NCI-H1694 treated with DMSO at 0.1 percent for 48 hours (cell line): ENCODE data around the gene NPFFR2.
"Not testable (repeated sequence)": the region's sequence is repeated elsewhere in the genome, so short reads cannot be mapped to it uniquely, and the experiment has no call there.

Experiments used
- DNase-seq: peaks from one replicate; lab custom pipeline; 2025; lab: John Stamatoyannopoulos, UW

The NPFFR2 gene

DNA sequence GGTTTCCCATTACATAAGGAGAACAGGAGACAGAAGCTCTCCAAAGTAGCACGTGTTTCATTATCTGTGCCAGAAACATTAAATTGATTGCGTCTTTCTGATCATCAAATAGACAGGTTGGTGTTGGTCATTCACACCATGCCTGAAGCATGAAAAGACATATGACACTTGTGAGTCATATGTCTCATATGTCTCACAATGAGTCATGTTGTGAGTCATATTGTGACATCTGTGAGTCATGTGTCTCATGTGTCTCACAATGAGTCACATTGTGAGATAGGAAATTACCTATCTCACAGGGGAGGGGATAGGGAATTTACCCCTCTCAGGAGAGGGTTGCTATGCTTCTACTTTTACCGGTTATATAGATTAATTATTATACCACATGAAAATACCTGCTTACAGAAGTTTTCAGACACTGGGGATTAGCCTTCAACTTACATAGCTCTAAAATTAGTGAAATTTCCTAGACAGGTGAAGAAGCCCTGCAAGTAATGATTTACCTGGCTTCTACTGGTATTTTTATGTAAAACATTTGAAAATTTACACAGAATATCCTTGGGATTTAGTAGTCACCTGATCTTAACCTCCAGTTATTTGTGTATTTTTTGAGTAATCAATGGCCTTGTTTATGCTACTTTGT lies 80.8 kb downstream of the NPFFR2 start:
- no peak for DNase-seq

DNA sequence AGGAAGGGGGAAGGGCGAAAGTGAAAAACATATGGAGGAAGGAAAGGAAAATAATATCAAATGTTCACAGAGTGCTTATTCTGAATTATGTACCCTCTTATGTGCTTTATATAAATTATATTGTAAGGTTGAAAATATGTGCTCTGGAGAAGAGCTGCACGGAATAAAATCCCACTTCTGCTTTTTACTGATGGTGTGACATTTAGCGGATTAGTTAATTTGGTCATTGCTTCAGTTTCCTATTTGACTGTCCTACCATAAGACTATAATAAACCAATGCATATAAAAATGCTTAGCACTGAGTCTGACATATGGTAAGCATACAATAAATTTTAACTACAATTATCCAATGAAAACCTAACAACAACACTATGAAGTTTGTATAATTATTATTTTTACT lies 86.2 kb downstream of the NPFFR2 start:
- DNase-seq: no peak

DNA sequence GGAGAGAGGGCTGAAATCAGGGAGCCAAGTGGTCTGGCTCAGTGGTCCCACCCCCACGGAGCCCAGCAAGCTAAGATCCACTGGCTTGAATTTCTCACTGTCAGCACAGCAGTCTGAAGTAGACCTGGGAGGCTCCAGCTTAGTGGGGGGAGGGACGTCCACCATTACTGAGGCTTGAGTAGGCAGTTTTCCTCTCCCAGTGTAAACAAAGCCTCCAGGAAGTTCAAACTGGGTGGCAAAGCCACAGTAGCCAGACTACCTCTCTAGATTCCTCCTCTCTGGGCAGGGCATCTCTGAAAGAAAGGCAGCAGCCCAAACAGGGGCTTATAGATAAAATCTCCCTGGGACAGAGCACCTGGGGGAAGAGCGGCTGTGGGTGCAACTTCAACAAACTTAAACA lies 88.1 kb downstream of the NPFFR2 start:
- DNase-seq: no peak

DNA sequence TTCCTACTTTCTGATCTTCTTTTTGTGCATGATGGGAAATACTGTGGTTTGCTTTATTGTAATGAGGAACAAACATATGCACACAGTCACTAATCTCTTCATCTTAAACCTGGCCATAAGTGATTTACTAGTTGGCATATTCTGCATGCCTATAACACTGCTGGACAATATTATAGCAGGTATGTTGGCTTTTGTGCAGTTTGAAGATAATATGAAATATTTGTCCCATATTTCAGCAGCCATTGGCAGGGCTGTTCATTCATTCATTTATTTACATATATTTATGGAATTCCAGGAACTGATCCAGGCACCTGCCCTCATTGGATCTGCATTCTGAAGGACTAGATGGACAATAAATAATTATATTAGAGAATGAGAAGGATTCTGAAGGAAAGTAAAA lies 96.9 kb downstream of the NPFFR2 start:
- no peak for DNase-seq

DNA sequence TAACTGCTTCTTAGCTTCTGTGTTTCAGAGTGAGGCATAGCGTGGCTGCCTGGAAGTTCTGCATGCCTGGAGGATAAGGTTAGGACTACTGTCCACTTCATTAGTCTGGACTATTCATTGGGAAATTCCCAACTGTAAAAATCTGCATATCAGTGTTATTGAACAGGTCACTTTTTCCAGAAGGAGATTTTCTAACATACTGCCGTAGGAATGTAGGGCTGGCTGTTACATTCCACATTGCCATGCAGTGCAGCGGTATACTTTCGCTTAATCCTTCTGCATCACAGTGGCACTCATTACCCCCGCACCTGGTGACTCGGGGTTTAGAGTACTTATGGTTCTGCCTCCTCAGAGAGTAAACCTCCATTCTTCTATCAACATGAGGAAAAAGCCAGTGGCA lies 104.6 kb downstream of the NPFFR2 start:
- DNase-seq: no peak

DNA sequence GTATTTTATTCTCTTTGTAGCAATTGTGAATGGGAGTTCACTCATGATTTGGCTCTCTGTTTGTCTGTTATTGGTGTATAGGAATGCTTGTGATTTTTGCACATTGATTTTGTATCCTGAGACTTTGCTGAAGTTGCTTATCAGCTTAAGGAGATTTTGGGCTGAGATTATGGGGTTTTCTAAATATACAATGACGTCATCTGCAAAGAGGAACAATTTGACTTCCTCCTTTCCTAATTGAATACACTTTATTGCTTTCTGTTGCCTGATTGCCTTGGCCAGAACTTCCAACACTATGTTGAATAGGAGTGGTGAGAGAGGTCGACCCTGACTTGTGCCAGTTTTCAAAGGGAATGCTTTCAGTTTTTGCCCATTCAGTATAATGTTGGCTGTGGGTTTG lies 108.2 kb downstream of the NPFFR2 start:
- not testable (repeated sequence) for DNase-seq

DNA sequence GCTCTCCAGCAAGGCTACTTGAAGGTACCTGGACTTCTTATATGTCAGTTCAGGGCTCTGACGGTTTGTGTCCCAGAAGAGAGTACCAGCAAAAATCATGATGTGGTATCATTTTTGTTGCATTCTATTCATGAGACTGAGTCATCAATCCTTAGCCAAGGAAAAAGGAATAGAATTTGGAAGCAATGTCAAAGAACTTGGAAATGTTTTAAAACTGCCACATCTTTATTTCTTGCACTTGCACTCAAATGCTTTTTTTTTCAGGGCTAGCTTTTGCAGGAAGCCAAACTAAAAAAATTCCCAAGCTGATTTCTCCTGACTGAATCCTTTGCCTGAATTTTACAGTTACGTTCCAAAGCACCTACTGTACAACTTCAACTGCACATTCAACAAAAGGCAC lies 112.4 kb downstream of the NPFFR2 start:
- no peak for DNase-seq

DNA sequence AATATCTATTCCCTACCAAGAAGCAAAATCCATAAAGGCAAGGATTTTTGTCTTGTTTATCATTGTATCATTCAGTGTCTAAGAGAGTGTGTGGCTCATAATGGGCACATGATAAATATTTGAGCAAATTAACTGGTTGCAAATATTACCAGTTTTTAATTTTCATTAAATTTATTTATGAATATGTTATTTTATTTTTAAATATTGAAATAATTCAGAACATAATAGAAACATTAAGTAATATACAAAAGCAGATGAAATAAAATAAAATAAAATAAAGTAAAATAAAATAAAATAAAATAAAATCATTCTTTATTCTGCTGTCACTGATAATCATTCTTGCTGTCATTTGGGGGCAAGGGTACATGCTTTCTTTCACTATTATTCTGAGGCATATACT lies 120.9 kb downstream of the NPFFR2 start:
- no peak for DNase-seq

DNA sequence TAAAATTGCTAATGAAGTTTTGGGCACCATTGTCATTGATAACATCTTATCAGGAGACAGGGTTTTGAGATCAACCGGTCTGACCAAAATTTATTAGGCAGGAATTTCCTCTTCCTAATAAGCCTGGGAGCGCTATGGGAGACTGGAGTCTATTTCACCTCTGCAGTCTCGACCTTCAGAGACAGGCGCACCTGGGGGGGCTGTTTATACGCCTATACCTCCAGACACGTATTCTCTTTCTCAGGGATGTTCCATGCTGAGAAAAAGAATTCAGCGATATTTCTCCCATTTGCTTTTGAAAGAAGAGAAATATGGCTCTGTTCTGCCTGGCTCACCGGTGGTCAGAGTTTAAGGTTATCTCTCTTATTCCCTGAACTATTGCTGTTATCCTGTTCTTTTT lies 121.8 kb downstream of the NPFFR2 start:
- not testable (repeated sequence) for DNase-seq

DNA sequence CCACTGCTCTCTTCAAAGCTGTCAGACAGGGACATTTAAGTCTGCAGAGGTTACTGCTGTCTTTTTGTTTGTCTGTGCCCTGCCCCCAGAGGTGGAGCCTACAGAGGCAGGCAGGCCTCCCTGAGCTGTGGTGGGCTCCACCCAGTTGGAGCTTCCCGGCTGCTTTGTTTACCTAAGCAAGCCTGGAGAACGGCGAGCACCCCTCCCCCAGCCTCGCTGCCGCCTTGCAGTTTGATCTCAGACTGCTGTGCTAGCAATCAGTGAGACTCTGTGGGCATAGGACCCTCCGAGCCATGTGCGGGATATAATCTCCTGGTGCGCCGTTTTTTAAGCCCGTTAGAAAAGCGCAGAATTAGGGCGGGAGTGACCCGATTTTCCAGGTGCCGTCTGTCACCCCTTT lies 137.5 kb downstream of the NPFFR2 start:
- not testable (repeated sequence) for DNase-seq

DNA sequence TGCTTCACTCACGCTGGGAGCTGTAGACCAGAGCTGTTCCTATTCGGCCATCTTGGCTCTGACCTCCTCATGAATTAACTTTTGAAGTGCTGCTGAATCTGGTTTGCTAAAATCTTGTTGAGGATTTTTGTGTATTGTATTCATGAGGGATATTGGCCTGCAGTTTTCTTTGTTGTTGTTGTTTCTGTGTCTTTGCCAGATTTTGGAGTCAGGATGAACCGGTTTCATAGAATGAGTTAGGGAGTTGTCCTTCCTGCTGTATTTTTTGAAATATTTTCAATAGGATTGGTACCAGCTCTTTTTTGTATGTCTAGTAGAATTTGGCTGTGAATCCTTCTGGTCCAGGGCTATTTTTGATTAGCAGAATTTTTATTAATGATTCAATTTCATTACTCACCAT lies 138.1 kb downstream of the NPFFR2 start:
- no peak for DNase-seq

DNA sequence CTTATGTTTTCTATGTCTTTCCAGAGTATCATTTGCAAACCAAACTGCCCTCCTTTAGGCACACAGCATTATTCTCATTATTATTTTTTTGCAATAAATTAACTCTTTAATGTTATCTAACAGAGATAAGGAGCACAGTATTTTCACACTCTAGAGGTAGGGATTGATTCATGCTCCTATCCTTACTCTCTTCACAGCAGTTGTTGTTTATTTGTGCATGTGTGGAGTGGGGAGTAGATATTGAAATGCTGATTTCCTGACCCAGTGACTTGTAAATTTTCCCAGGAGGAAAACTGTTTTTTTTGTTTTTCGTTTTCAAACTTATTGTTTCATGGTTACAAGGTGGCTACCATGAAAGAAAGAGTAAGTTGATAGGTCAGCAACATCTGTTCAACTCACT lies 140.0 kb downstream of the NPFFR2 start:
- no peak for DNase-seq

DNA sequence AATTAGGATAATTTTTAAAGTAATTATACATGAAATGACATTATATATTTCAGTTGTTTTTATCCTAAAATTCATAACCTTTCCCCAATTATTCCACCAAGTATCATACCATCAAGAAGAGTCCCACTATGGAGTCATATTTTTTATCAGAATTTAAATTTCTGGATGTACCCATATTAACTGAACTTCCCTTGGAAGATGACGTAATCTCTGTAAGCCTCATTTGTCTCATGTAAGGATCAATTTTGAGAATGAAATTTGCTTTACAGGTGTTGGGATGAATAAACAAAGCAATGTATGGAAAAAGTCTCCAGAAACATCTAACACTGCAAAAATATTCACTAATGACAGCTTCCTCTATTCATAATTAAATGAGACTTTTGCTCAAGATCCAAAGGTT lies 147.5 kb downstream of the NPFFR2 start:
- DNase-seq: no peak

DNA sequence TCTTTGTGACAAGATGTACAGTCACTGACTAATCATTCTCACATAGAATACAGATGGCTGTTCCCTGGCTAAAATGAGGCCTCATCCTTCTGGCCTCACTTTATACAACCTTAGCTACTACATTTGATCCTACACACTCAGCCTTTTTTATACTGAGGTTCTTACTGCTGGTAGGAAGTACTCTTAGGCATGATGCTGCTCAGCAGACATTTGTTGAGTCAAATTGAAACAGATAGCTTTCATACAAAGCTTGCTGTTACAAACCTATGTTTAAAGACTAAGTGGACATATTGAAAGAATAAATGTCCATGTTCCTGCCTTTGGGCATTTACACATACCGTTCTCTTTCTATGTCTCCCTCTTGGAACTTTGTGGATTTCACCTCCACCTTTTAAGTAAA lies 154.9 kb downstream of the NPFFR2 start:
- no peak for DNase-seq

DNA sequence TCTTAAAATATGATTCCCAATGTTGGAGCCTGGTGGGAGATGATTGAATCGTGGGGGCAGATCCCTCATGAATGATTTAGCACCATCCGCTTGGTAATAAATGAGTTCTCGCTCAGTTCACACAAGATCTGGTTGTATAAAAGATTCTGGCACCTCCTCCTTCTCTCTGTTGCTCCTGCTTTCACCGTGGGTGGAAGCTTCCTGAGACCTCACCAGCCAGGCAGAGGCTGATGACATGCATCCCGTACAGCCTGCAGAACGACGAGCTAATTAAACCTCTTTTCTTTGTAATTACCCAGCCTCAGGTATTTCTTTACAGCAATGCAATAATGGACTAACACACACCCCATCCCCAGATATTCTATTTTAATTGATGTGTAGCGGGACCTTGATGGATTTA lies 162.2 kb downstream of the NPFFR2 start:
- no peak for DNase-seq

DNA sequence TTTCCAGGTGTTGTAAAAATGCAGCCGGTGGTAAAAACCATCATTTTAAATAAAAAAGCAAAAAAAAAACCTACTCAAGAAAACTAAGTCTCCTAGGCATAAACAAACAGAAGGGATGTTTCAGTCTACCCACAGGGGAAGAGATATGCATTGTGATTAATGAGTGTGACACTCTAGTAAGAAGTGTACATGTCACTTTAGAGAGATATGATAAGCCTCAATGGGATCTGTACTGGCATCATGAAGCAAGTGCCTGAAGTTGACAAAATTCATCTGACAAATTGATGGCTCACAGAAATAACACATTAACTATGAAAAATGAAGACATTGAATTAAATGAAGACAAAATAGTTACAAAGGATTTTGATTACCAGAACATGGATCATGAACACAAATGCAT lies 162.7 kb downstream of the NPFFR2 start:
- no peak for DNase-seq
